Measurements from ENCODE around the gene C1orf53. TPM values are rescaled to one million over a fixed set of nuclear protein-coding genes. Genes with fewer than 3 reads are reported as not detected.
A peak's percentile ranks its signal among the peaks of the same experiment; 100 is the strongest.

Gene C1orf53
- total and polyA plus RNA-seq, 2 of the 8 experiments (the other 6 are each of a cell fraction or from before 2014, with no cell fraction given), result 0.56 to 1.3 TPM

- POLR2A ChIA-PET (ENCODE audit: partially characterized antibody), result interaction anchor here (1.0 to 1.4 kb wide), 3 partner anchors 9 to 17 kb away, joined by 3 to 4 read pairs (median 3); partner anchors contain the start of gene C1orf53
- CTCF ChIA-PET (ENCODE audit: partially characterized antibody), result interaction anchor here (0.6 to 1.8 kb wide), 5 partner anchors 9 to 135 kb away, joined by 3 to 6 read pairs (median 3); no protein-coding TSS in a partner anchor
- Histone ChIP-seq H3K14ac (ENCODE audit: insufficient read length) (no peak overlapping the region), H3K4me1 (replicated peaks in 1 of 4; ENCODE audit: control insufficient read depth in 3 of 4, insufficient read depth in 4 of 4, low read length in 3 of 4) (peaks cover 17 to 39% (median 21%) of the 10 kb centered on the region in 4 experiments), H4K8ac (ENCODE audit: extremely low read depth, insufficient read depth, low read length) (no peak overlapping the region), H3K27ac (ENCODE audit: low read depth, low read length) (no peak overlapping the region), H2BK120ac (replicated peaks; ENCODE audit: low read depth, low read length) (no peak overlapping the region), H3K56ac (replicated peaks; ENCODE audit: insufficient read length, low read depth, low read length) (no peak overlapping the region), H2AFZ (ENCODE audit: low read length) (0 out of 2 replicates have a peak overlapping the region, but pooled peaks have one; percentile 42), H3K4me2 (ENCODE audit: insufficient read depth in 1 of 2, low read depth in 2 of 2, low read length in 2 of 2) (peak overlapping the region; percentile 68 to 81), H3K4ac (replicated peaks; ENCODE audit: insufficient read length, low read depth, low read length) (no peak overlapping the region), H3K9ac (replicated peaks in 1 of 4; ENCODE audit: extremely low read depth in 1 of 4, low read depth in 3 of 4, low read length in 3 of 4) (no peak overlapping the region), H2BK15ac (ENCODE audit: low read length) (no peak overlapping the region; the same call in 1 of the 2 replicates), H4K5ac (ENCODE audit: insufficient read length, low read depth, low read length) (no peak overlapping the region), H3K9me3 (ENCODE audit: insufficient read depth in 2 of 2, low read depth in 1 of 2, low read length in 1 of 2) (no peaks in the 10 kb centered on the region), H4K20me1 (replicated peaks in 1 of 2; ENCODE audit: control insufficient read depth in 1 of 2, insufficient read depth in 2 of 2, low read length in 2 of 2) (peaks cover 4 to 5% of the 10 kb centered on the region in 2 experiments), H3K18ac (ENCODE audit: extremely low read depth, low read length) (0 out of 2 replicates have a peak overlapping the region, but pooled peaks have one; percentile 28), H3K23me2 (ENCODE audit: low read depth, low read length) (peaks cover 5% of the 10 kb centered on the region), H2AK5ac (ENCODE audit: low read depth, low read length) (no peak overlapping the region), H3K79me2 (ENCODE audit: control insufficient read depth in 1 of 2, insufficient read depth in 2 of 2, low read length in 2 of 2) (no peaks in the 10 kb centered on the region), H3K36me3 (ENCODE audit: control insufficient read depth in 2 of 4, insufficient read depth in 4 of 4, low read length in 3 of 4) (peaks cover 0 to 2% (median 0%) of the 10 kb centered on the region in 4 experiments; a peak in 1 of 8 replicates), H3K4me3 (ENCODE audit: extremely low read depth in 1 of 4, insufficient read depth in 2 of 4, low read depth in 3 of 4, low read length in 4 of 4) (peak overlapping the region; percentile 21 to 55 (median 22); a peak in 4 of 8 replicates), H4K91ac (replicated peaks; ENCODE audit: insufficient read length, low read length) (no peak overlapping the region), H3K79me1 (ENCODE audit: low read depth, low read length) (no peaks in the 10 kb centered on the region), H2BK12ac (ENCODE audit: low read depth, low read length) (peak overlapping the region; percentile 92; the same call in 1 of the 2 replicates), H2BK20ac (ENCODE audit: low read length) (no peak overlapping the region), H3K23ac (ENCODE audit: insufficient read length) (no peak overlapping the region), H3K27me3 (replicated peaks in 1 of 4; ENCODE audit: control insufficient read depth in 3 of 4, extremely low read depth in 1 of 4, insufficient read depth in 3 of 4, low read length in 3 of 4) (peaks cover 79 to 89% (median 86%) of the 10 kb centered on the region in 4 experiments), H2BK5ac (ENCODE audit: low read depth, low read length) (no peak overlapping the region; the same call in 1 of the 2 replicates)
- TF ChIP-seq MAFK (IDR thresholded peaks at IDR 0.05; ENCODE audit: low read depth, low read length) (no peak), E2F6 (IDR thresholded peaks at IDR 0.05) (0 out of 2 replicates have a peak, but pooled peaks have one; percentile 14), MAX (IDR thresholded peaks at IDR 0.05) (peak; percentile 18; the same call in 1 of the 2 replicates), SP1 (IDR thresholded peaks at IDR 0.05; ENCODE audit: low read depth, low read length) (peak; percentile 10; the same call in 1 of the 2 replicates), FOSL1 (IDR thresholded peaks at IDR 0.05; ENCODE audit: insufficient read depth, low read depth, low read length) (no peak), RNF2 (IDR thresholded peaks at IDR 0.05; ENCODE audit: borderline replicate concordance, low read depth, low read length, missing control alignments, poor library complexity, severe bottlenecking) (peak; percentile 90), EZH2 (IDR thresholded peaks at IDR 0.05; ENCODE audit: low read depth, low read length, severe bottlenecking) (peak; percentile 98), CBX8 (IDR thresholded peaks at IDR 0.05; ENCODE audit: borderline replicate concordance, low read depth, low read length) (peak; percentile 82; the same call in 1 of the 2 replicates), SUZ12 (IDR thresholded peaks at IDR 0.05; ENCODE audit: low read length) (peak; percentile 97)
- FAIRE-seq, result no peak
- 3% methylated on average over 35 of the region's 35 CpGs; no CpG with 5 or more reads in 1 of the 2 experiments for WGBS, 2 experiments (ENCODE audit: extremely low coverage in 1 of 2, insufficient coverage in 1 of 2, insufficient read length in 1 of 2, insufficient replicate concordance in 2 of 2, low coverage in 1 of 2, low lambda C conversion rate in 2 of 2, missing lambda C conversion rate in 1 of 2)
- DNase-seq (ENCODE audit: low read depth in 1 of 2, low spot score in 2 of 2), result no peak
Observed at GRCh38 chr1:197919346-197920066, 17.1 kb downstream of the C1orf53 start.
